ENCODE results near the gene CEP164. TPM values are rescaled to one million over a fixed set of nuclear protein-coding genes. Genes with fewer than 3 reads are reported as not detected.

CEP164 gene
- total and polyA plus RNA-seq, 9 of the 15 experiments (the other 6 are each of a cell fraction or from before 2014, with no cell fraction given): 2.1 to 16.5 (median 10.4) TPM

DNA sequence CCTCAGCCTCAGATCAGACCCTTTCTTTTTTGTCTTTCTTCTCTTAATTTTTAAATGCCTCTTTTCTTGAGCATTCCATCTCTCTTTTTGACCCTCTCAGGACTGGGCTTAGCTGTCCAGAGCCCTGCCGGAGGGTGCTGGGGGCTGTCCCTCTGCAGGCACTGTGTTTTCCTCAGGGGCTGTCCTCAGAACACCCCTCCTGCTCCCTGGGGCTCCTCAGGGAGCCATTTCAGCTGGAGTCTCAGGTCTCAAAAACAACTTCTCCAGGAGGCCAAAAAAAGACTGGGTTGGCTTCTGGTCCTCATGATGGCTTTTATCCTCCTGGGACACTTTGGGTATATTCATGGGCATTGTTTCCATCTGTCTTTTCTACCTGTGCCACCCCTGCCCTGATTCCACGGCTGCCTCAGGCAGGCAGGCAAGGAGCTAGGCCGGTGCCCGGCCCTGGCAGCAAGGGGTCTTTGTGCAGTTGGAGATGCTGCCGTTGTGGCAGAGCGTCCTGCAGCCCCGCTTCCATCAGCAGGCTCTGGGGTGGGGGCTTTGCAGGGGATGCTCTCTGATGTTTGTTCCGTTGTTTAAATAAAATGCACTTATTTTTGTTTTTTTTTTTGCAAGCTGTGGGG is 85.1 kb downstream of the CEP164 start:
- H3K4me1 ChIP-seq (replicated peaks in 1 of 2; ENCODE audit: control insufficient read depth in 2 of 2, insufficient read depth in 2 of 2, low read length in 2 of 2): peaks cover 0 to 8% of the 10 kb centered on the region in 2 experiments; a peak in 1 of 5 replicates
- in situ Hi-C loops (cut with MboI): no loop called here
- no peak overlapping the region for H2AFZ ChIP-seq (ENCODE audit: low read depth, low read length)
- H3K79me2 ChIP-seq (ENCODE audit: control insufficient read depth, insufficient read depth, low read length): no peaks in the 10 kb centered on the region
- no peaks in the 10 kb centered on the region for H4K20me1 ChIP-seq (replicated peaks; ENCODE audit: control insufficient read depth, insufficient read depth, low read length)
- H3K4me2 ChIP-seq (ENCODE audit: insufficient read depth, low read length): no peak overlapping the region
- ATAC-seq (no peak), FAIRE-seq (no peak), DNase-seq (ENCODE audit: extremely low read depth in 1 of 4, low spot score in 3 of 4) (no peak)
- H3K9me3 ChIP-seq (replicated peaks; ENCODE audit: control insufficient read depth, insufficient read depth, low read depth, low read length): no peaks in the 10 kb centered on the region
- intact Hi-C loops (cut with micrococcal nuclease): no loop called here
- no peak overlapping the region for H3K4me3 ChIP-seq
- no peak overlapping the region for H3K9ac ChIP-seq (ENCODE audit: insufficient read depth in 1 of 2, low read depth in 2 of 2, low read length in 2 of 2)
- H3K27ac ChIP-seq (ENCODE audit: extremely low read depth, low read depth, low read length): no peak overlapping the region
- 10% methylated on average over 8 of the region's 8 CpGs for WGBS (ENCODE audit: insufficient coverage, low coverage, missing lambda C conversion rate)
- H3K9me1 ChIP-seq (ENCODE audit: control insufficient read depth, insufficient read depth, low read length): no peaks in the 10 kb centered on the region
- H3K27me3 ChIP-seq (ENCODE audit: control insufficient read depth in 2 of 2, insufficient read depth in 2 of 2, low read length in 2 of 2): peaks cover 17 to 50% of the 10 kb centered on the region in 2 experiments; a peak in 4 of 5 replicates
- CTCF ChIA-PET (ENCODE audit: low intra/inter-chr PET ratio): no interaction called here
- H3K36me3 ChIP-seq (ENCODE audit: control insufficient read depth, insufficient read depth, low read length): no peaks in the 10 kb centered on the region
- no TSS peak for BruUV-seq (replicated peaks)
- POLR2A ChIA-PET: no interaction called here
- TF ChIP-seq ARHGAP35 (IDR thresholded peaks at IDR 0.05; ENCODE audit: partially characterized antibody): no peak
- TF ChIP-seq, protein P1, sequence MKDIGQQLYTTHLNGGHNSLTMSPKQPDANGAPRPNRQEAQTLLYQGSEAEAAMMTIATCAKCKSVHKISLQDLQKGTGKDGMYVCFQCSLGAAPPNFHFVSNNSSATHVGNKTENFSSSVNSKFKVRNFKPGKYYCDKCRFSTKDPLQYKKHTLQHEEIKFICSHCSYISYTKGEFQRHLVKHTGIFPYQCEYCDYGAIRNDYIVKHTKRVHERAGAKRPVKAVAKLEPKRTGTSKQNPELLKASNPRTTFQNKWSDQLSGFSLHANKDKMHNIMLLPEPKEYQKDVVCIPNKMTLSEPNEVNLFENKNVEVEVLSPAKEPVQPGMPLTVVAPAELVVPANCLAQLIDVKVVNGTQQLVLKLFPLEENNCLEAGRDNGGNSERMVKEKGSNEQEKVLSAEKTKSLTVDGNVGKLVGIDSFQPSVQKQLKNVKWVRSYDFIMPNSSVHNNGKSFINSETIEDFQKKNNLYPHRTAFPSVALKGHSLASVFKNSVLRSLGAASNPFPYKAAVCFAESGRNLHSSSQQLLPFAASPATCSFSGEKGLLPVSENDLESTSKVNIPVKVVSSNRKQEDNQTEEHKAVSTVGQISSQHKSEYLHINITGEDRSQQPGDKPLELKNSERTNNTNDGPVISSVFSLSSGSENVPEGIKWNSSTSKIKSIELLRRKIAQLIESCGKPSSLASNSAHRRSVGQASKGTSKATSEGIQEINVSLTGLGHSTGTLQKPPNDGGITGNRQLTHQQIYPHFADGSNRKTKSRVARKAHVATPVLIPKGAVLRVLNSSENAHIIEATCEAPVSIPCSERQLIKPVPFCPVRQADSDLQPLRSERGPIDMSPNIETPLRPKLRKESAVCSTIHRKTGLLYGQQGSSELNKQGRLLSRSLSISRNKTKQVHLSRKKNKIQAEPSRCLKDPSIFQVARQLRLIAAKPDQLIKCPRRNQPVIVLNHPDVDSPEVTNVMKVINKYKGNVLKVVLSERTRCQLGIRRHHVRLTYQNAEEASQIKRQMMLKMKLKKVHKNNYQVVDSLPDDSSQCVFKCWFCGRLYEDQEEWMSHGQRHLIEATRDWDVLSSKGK (CRISPR knock-in tag; IDR thresholded peaks at IDR 0.05): no peak
- TF ChIP-seq JUN (IDR thresholded peaks at IDR 0.05; ENCODE audit: borderline replicate concordance, low read depth, low read length): no peak
- no peak for TF ChIP-seq JUN (CRISPR knock-in tag; IDR thresholded peaks at IDR 0.05; ENCODE audit: borderline replicate concordance)
- no peak for TF ChIP-seq NFIC (IDR thresholded peaks at IDR 0.05)
- TF ChIP-seq MAFG (tag; conservative IDR thresholded peaks at IDR 0.05): no peak
- TF ChIP-seq ZBTB1 (CRISPR knock-in tag; IDR thresholded peaks at IDR 0.05; ENCODE audit: borderline replicate concordance, low read depth): no peak
- TF ChIP-seq ZNF445 (CRISPR knock-in tag; IDR thresholded peaks at IDR 0.05; ENCODE audit: low read depth): no peak
- no peak for TF ChIP-seq RBM15 (IDR thresholded peaks at IDR 0.05; ENCODE audit: insufficient read depth, low read length)
- TF ChIP-seq NR2C1 (IDR thresholded peaks at IDR 0.05): no peak
- TF ChIP-seq NR2C1 (tag; IDR thresholded peaks at IDR 0.05): no peak
- no peak for TF ChIP-seq LARP7 (IDR thresholded peaks at IDR 0.05)
- no peak for TF ChIP-seq RNF2 (IDR thresholded peaks at IDR 0.05)
